GM19351 (cell line): ENCODE results near the gene GALNT1.

ENCODE experiments used
- ATAC-seq: cut with Tn5 transposase; IDR thresholded peaks from one replicate; pipeline ENCODE4 v1.9.1; 2021; ENCODE audit warnings: mild to moderate bottlenecking, moderate library complexity; ENCODE audit not compliant: unreplicated experiment

Gene GALNT1

GRCh38 chr18:35749701-35750100 is 168.2 kb downstream of the GALNT1 start:
- no peak for ATAC-seq

GRCh38 chr18:35750929-35751328 is 169.4 kb downstream of the GALNT1 start:
- ATAC-seq: no peak

DNA sequence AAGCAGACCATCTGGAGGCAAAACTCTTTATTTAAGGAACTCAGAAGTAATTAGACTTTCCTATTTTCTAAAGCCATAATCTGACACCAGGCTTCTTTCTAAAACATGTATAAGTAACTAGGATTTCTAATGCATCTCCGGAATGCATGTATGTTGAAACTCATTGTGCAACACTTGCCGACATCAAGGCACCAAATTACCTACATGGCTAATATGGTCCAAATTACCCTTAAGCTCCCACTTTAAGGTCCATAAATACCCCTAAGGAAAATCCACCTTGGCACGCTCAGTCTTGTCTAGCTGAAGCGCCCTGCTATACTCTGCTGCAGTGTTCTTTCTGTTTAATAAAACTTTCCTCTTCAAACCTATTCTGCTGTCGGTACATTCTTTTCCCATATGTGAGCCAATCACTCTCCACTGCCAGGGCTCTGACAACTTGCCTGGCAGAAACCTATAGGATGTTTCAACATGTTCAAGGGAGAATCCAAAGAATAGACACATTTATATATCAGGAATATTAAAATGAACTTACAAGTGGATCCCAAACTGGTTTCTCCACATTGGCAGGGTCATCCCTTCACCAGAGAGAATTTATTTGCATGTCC is 171.9 kb downstream of the GALNT1 start:
- ATAC-seq: no peak

- no peak for ATAC-seq
Observed at GRCh38 chr18:35754464-35754863, 172.9 kb downstream of the GALNT1 start.

DNA sequence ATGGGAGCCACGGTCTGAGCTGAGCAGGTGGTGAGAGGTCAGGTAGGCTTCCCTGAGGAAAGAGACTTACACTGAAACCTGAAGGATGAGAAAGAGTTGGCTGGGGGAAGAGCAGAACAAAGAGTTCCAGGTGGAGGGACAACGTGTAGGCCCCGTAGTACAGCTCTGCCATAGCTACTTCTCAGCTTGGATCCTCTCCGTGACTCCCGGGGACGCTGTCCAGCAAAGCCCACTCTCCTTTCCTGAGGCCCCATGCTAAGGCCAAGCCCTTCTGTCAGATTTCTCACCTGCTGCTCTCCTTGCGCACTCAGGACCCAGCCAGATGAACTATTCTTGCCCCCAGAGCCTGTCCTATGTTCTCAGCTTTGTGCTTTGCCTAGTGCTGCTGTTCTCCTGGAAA is 173.8 kb downstream of the GALNT1 start:
- no peak for ATAC-seq

DNA sequence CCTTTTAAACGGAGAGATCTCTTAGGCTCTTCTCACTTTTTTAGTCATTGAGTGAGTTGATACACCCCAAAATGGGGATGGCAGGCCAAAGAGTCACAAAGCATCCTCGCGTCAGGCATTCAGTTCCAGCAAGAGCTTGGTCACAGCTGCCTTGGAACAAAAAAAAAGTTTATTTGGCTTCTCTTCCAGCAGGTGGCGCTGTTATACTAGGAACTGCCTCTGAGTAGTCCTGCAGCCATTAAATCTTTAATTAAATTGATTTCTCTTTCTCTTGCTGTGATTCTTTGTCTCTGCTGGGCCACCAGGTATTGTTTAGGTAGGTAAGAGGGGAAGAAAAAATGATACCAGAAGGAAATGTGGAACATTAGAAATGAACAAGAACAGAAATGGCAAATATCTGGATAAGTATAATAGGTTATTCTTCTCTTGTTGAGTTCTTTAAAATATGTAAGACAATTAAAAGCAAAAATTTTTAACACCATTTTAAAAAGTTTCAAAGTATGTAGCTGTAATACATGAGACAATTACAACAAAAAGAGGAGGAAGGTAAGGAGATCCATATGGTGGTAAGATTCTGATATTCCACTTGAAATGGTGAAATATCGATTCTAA is 175.1 kb downstream of the GALNT1 start:
- peak; percentile 73 for ATAC-seq
